GM18498 (cell line): Measurements from ENCODE around the gene ELOVL7.
"Not testable (repeated sequence)": the region's sequence is repeated elsewhere in the genome, so short reads cannot be mapped to it uniquely, and the experiment has no call there.

ENCODE experiments used
- ATAC-seq: cut with Tn5 transposase; IDR thresholded peaks from one replicate; pipeline ENCODE4 v1.9.1; 2021; ENCODE audit warnings: mild to moderate bottlenecking, moderate library complexity; ENCODE audit not compliant: unreplicated experiment

The ELOVL7 gene

GRCh38 chr5:60718166-60718892 is 125.7 kb downstream of the ELOVL7 start:
- no peak for ATAC-seq

- ATAC-seq = not testable (repeated sequence)
Measured at GRCh38 chr5:60715201-60715928, 128.7 kb downstream of the ELOVL7 start.

DNA sequence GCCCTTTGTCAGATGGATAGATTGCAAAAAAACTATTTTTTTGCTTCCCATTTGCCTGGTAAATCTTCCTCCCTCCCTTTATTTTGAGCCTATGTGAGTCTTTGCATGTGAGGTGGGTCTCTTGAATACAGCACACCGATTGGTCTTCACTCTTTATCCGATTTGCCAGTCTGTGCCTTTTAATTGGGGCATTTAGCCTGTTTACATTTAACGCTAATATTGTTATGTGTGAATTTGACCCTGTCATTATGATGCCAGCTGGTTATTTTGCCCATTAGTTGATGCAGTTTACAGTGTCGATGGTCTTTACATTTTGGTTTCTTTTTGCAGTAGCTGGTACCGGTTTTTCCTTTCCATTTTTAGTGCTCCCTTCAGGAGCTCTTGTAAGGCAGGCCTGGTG is 131.1 kb downstream of the ELOVL7 start:
- ATAC-seq = no peak

DNA sequence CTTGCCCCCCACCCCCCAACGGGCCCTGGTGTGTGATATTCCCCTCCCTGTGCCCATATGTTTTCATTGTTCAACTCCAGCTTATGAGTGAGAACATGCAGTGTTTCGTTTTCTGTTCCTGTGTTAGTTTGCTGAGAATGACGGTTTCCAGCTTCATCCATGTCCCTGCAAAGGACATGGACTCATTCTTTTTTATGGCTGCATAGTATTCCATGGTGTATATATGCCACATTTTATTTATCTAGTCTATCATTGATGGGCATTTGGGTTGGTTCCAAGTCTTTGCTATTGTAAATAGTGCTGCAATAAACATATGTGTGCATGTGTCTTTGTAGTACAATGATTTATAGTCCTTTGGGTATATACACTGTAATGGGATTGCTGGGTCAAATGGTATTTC is 132.2 kb downstream of the ELOVL7 start:
- not testable (repeated sequence) for ATAC-seq

DNA sequence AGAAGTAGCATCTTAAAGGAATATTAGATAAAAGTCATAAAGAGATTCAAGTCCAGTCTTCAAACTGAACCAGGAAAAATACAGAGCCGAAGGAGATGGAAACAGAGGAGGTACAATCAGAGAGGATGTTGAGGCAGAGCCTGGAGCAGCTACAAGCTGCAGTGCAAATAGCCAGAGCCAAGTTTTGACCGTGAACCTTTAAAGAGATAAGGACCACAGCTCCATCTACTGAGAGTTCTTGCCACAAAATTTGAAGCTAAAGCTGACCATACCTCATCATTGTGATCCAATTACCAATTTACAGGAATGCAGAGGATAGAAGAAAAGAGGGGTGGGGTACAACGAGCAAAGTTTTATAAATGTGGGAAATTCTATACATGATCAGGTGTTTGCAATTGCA is 133.7 kb downstream of the ELOVL7 start:
- ATAC-seq = no peak

DNA sequence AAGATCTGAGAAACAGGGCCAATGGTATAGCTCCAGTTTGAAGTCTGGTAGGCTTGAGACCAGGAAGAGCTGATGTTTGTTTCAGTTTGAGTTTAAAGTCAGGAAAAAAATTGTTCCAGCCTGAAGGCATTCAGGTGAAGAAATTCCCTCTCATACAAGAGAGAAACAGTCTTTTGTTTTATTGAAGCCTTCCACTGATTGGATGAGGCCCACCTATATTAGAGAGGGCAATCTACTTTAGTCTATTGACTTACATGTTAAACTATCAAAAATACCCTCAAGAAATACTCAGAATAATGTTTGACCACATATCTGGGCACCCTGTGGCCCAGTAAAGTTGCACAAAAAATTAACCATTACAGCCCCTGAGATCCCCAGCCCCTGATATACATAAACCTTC is 138.9 kb downstream of the ELOVL7 start:
- ATAC-seq = no peak

GRCh38 chr5:60703944-60704343 is 140.1 kb downstream of the ELOVL7 start:
- ATAC-seq = no peak
